NCI-H345 (cell line): ENCODE results near the gene DDAH1.

ENCODE experiments used
- DNase-seq: peaks from one replicate; lab custom pipeline; 2025; lab: John Stamatoyannopoulos, UW

Gene DDAH1

DNA sequence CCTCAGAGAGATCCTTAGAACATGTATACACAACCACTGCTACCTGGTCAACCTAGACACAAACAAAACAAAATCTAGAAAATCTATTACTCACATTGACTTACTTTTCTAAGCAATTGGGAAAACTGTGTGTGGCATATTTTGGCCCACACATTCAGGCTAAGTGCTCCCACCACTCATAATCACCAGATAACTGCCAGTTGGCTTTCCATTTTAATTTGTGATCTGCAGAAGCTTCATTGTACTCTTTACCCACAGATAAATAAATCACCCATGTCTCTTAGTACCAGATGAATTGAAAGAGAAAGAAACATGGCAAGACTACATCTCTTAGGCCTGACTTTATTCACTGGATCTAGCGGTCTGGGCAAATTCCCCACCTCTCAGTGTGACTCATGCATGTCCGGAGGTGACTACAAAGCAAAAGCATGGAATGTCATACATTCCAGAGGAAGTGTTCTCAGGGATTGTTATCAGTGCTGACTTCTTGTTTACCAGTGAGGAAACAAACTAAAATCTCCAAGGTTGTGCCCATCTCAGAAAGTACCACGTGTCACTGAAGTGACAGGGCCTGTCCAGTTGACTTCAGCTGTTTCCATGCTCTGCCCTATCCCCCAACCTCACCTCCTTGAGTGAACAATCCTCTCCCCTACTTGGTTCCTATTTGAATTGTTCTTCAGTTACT lies 136.1 kb downstream of the DDAH1 start:
- no peak for DNase-seq

DNA sequence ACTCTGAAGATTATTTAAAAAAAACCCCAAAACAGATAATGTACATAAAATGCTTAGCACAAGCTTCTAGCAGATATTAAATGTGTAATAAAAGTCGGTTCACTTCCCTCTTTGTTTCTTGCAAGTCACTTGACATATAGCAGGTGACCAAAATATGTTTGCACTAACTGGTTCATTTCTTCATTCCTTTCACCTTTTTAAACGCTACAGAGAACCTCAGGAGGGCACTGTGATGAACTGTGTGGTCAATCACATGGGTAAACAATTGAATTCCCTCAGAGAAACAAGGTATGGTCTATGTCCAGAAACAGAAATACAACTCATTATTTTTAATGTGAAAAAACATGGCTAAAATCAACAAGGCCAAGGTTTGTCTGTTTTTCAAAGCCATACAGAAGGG lies 137.2 kb downstream of the DDAH1 start:
- no peak for DNase-seq

DNA sequence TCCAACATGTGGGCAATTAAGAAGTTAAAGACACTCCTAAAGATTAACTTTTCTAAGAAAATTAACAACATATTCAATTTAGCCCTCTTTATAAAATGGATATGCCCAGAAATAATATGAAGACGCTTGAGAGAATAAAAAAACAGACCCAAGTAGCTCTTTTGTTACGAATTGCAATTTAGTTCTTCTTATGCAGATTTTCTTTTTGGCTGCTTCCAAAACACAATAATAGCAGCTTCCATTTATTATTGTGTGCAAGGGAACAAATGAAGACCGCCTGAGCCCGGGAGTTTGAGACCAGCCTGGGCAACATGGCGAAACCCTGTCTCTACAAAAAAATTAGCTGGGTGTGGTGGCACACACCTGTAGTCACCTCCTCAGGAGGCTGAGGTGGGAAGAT lies 138.1 kb downstream of the DDAH1 start:
- DNase-seq, result no peak

DNA sequence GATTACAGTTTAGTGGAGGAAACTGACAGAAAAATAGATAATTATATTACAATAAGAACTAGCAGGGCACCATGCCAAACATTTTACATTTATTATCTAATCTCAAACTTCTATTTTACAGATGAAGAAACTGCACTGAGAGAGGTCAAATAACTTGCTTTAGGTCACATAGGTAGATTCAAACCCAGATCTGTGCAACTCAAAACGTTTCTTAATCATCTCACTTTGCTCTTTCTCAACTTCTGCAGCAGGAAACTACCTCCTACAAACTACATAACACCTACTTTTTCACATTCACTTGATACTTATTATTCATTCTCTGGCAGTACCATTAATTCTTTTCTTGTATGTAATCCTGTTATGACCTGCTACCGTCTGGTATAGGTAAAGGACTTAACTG lies 138.6 kb downstream of the DDAH1 start:
- no peak for DNase-seq

DNA sequence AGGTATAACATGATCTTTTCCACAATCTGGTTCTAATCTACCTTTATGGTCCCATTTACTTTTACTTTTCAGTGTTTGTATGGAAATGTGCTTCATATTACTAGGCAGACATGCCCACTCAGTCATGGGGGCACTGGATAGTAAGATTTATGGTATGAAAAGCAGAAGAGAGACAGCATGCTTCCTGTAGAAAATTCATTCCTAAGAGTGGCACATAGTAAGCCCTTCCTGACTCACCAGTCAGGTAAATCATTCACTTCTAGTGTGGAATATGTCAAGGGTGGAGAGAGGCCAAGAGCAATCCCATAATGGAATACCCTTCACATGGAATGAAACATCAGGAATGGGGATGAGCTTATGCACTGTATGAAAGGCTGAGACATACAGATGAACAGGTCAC lies 139.0 kb downstream of the DDAH1 start:
- no peak for DNase-seq

DNA sequence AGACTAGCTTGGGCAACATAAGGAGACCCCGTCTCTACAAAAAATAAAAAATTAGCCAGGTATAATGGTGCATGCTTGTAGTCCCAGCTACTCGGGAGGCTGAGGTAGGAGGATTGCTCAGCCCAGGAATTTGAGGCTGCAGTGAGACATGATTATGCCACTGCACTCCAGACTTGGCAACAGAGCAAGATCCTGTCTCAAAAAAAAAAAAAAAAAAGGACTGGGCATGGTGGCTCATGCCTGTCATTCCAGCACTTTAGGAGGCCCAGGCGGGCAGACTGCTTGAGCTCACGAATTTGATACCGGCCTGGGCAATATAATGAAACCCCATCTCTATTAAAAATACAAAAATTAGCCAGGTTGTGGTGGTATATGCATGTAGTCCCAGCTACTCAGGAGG lies 141.2 kb downstream of the DDAH1 start:
- DNase-seq, result no peak

DNA sequence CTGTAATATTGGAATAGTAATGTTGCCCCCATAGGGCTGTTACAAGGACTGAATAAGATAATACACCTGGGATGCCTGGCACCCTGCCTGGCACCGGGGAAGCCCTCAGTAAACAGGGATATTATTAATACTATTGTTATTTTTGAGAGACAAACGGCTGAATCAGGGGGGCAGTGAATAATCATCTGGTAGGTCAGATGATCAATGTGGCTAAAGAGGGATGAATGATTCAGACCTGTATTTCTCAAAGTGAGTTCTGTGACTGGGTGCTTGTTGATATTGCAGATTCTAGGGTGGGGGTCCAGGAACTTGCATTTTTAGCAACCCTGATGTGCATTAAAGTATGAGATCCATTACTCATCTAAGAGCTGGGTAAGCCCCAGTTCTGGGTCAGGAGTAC lies 142.3 kb downstream of the DDAH1 start:
- no peak for DNase-seq

DNA sequence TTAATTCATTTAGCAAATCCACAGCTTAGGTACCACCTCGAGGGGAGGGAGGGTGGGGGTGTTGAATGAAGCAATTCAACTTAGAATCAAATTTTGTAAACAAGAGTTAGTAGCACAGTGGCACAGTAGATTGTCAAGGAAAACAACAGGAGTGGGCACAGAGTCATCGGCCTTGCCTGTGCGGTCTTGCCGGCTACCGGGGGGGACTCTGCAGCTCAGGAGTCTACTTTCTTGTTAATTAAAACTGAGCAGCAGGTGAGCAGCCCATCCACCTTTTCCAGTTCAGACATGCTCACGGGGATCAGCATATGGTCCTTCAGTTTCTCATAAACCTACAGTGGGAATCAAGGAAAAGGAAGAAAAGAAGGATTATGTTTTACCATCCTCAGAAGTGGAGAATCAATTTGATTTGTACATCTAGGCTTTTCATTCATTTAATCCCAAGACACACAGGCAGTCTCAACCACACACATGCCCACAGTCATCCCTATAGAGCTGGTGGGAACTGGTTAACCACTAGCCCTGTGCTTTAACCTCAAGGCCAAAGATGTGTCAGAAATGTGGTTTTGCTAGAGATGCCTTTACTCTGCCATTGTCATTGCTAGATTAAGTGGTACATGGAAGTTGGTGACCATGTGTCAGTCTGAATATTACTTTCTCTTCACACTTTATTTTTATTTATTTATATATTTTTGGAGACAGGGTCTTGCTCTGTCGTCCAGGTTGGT lies 143.6 kb downstream of the DDAH1 start:
- DNase-seq, result no peak

DNA sequence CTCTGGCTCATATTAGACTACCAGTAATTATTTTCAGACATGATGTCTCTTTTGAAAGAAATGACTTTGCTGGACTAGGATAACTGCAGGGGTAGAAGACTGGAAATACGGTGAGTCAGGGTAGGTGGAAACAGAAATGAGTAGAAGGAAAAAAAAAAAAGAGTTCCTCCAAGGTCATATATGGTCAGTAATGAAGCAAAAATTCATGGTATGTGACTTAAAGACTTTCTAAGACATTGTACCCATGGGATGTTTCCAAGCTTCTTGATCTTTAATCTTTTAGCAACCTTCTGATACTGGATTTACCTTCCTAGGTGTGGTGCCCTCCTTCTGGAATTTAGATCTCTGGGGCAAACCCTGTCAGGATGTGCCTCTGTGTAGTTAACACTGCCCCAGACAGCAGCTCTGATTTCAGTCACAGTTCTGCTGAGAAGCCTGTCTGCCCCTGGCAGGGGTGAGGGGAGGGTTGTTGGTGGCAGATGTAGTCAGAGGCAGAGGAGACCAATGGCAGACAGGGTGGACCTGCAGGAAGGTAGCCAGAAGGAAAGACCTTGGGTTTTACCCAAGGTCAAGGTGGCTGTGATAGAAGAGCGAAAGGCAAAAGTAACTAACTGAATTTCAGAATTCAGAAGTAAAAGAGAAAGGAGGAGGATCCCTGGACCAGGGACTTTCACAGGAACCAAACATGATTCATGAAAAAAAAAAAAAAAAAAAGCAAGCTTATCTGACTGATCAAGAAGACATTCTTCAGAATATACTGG lies 144.4 kb downstream of the DDAH1 start:
- no peak for DNase-seq

DNA sequence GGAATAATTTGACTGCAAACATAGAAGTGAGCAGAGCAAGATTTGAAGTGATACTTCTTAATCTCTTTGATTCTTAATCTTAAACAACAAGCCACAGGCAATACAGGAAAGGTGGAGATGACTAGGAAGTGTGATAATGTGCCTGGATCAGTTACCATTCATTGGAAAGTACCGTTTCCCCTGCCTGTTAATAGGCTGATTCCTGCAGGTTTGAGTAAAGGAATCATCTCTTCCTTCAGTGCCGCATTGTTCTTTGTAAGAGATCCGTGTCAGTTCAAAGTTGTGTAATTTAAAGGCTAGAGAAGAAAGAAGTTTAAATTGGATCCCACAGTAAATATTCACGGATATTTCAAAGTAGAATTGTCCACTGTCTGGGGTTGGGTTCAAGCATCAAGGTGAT lies 145.0 kb downstream of the DDAH1 start:
- DNase-seq, result no peak

DNA sequence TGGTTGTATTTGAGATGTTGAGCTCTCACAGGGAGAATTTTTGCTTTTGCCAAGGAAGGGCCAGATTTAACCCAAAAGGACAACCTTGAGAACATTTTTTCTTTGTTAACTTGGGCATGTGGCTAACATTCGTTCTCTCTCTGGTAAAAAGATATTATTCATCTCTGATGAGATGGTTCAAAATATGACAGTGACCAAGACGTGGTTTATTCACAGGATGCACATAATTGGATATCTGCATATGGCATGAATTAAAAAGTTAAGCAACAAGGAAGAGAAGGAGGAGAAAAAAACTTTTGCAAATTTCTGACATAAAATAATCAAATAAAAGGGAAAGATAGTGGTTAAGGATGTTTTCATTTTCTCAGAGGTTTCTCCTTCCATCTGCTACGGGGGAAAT lies 145.5 kb downstream of the DDAH1 start:
- DNase-seq, result no peak

DNA sequence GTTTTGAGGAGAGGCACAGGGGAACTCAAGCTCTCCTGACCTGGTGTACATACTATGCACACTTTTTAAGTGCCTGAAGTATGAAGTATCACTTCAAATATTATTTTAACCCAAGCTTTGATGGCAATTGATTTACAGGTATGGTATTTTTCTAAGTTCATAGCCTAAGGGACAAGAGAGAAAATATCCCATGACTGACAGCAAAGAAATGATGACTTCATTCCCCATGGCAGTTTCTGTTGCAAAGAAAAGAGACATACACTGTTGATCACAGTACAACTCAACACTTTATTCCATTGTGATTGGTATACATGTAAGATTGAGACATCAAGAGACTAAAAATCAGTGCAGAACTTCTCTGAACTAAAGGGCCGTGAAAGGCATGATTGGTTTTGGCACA lies 146.7 kb downstream of the DDAH1 start:
- no peak for DNase-seq

DNA sequence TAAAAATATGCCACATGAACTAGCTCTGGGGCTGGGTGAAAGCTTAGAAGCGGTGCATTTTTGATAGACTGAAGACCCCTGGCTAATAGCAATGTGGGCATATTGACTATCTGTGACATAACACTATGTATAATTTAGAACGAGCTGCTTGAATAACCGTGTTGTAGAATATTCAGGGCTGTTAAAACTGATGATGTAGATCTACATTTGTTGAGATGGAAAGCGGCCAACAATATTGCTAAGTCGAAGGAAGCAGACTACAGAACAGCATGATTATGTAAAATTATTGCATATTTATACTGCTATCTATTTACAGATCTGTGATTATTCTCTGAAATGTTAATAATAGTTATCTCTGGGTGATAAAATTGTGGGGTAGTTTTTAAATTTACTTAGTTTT lies 147.4 kb downstream of the DDAH1 start:
- no peak for DNase-seq

DNA sequence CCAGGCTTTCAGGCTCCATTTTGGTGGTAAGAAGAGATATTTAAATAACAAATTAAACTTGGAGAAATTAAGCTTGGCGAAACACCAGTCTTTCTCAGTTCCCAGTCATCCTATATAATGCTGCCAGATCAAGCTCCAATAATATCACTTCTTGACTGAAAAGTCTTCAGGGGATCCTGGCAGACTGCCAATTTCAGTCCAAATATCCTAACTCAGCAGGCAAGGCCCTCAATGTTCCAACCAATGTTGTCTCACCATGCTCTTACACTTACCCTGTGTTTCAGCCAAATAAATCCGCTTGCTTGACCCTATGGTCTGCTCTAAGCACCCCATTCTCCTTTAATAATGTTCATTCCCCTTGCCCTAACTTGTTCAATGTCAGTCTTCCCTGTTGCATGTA lies 148.6 kb downstream of the DDAH1 start:
- DNase-seq, result peak; percentile 44

DNA sequence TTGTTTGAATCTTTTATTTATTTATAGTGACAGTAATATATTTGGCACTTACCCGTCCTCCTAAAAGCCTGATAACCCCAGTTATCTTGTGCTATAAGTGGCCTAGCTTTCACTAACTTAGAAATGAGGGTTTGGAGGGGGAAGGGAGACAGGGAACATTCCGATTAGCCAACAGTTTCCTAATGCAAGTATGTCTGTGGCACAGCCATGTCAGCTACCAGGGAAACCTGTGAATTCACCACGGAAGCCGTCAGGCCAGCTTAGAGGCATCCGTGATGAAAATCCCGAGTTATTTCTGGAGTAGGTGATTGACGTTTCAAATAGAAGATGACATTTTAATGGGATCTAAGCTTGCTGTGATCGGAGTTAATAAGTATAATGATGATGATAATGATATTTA lies 149.2 kb downstream of the DDAH1 start:
- DNase-seq, result no peak

DNA sequence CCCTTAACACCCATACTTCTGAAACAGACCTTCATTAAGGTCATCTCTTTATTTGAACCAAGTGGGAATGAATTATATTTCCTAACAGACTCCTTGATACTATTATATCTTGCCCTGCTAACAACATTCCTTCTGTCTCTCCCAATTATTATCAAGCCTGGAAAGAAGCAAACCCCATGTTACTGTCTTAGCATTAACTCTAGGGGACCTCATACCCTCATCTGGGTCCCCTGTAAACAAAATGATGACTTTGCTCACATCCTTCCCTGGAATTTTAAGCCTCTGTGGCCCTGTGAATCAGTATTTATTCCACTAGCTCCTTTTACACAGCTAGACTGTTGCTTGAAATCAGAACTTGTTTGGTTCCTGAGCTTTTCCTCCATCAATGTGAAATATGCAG lies 150.2 kb downstream of the DDAH1 start:
- no peak for DNase-seq

DNA sequence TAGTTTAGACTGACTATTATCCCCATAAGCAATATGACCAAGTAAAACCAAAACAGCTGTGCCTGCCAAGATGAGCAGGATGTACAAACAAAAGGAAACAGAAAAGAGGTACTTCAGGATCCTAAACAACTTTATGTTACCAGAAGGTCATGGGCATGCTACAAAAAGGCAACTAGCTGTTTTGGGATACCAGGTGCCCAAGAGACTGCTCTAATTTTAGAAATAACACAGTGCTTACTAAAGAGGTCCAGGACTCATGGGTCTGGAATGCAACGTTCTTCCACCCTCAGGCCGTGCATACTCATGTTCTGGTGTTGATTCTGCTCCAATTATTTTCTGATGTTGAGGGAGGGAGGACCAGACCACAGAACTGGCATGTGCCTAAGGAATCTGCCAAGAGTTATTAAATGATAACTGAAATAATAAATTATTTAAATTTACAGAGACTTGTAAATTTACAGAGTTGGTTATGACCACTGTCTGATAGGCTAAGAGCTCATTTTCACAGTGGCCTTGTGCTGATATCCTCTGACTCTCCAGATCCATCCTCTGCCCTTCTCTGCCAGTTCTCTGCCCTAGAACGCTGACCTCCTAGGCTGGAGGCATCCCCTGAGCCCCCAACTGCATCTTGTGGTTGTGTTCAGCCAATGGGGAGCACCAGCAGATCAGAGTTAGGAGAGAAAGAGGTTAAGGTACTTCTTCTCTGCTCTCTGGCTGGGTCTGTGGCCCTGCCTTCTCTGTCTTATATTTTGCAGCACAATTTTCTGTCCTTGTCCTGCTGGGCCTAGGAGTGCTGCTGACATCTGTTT lies 150.9 kb downstream of the DDAH1 start:
- peak; percentile 17 for DNase-seq

DNA sequence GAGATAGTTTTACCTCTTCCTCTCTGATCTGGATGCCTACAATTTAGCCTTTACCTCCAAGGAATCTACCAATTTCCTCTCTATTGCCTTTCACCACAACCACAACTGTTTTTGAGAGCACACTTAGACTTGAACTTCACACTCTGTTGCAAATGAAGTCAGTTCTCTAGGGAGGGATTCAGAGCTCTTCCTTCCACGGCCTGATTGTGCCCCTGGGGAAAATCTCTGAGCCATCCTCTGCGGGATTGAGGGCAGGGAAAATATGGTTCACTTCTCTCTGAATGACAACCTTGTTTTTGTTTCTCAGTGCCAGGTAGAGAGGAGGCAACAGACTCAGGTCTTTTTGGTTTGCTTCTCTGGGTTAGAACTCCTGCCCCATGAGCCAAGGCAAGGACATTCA lies 153.1 kb downstream of the DDAH1 start:
- no peak for DNase-seq

DNA sequence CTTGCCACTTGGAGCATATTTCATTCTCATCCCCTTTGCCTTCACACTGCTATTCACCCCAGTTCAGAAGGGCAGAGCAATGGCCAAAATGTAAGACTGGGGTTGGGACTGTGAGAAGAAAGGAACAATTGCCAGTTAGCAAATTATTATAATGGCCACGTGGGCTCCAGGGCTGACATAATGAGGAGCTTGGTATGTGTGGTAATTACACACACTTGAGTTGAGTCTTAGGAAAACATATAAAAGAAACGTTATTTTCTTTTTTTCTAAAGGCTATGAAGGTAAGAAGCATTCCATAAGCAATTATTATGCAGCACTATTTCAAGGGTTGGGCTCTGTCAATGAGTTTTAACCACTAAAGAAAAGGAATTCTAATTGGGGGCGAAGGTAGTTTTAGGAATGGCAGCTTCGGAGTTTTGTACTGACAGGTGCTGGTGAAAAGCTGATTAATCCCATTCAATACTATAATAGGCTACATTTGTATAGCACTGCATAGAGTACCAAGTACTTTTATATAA lies 156.1 kb downstream of the DDAH1 start:
- no peak for DNase-seq

DNA sequence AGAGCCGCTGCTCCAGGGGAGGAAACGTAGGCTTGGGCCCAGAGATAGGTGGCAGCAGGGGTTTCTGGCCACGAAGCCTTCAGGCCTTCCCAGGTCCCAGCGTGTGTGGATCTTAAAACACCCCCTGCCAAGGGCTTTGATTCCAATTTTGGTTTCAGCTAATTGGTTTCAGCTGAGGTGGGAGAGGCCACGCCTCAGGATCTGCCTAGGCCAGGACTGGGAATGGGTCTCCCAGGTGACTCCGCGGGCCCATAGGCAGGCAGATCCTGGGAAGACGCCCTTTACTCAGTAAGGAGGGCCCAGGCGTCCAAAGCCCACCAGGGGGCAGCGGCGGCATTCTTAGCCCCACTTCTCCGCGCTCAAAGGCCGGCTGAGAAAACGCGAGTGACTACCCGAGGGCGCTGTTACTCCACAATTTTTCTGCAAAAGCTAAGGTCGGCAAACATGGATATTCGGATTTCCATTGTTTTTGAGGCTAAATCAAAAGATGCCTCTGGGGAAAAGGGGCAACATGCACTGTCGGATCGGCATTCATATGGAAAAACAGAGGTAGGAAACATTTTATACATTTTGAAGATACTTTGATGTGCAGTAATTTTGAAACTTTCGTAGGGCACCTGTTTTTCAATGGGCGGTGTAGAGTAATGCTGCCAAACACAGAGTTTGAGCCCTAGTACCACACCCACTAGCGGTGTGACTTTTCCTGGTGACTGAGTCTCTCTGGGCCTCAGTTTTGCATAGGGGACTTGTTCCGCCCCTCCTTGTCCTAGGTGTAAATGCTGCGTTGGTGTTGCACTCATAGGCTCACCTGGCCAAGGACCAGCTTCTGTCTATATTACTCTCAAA lies 156.7 kb downstream of the DDAH1 start:
- DNase-seq, result peak; percentile 76

DNA sequence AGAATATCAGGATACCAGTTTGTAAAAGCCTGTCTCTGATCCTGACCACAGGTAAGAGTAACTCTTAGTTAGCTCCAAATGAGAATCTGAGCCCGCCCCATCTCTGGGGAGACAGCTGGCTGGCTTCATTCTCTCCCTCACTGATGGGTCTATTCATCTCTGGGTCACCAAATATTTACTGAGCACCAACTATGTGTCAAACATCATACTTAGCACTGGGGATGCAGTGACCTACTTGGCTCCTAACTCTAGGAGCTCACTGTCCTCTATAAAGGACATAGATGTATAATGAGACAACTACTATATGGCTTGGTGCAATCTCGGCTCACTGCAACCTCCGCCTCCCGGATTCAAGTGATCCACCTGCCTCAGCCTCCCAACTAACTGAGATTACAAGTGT lies 158.7 kb downstream of the DDAH1 start:
- no peak for DNase-seq
